Mucosa of descending colon (tissue), 3 donors: ENCODE data around the gene ADI1. TPM values are rescaled to one million over a fixed set of nuclear protein-coding genes. Genes with fewer than 3 reads are reported as not detected.
A peak's percentile ranks its signal among the peaks of the same experiment; 100 is the strongest.

Experiments used
- ATAC-seq: fragments of 200-7000 bp; cut with Tn5 transposase; one replicate; pipeline ENCODE4 v1.9.1; 2020; ENCODE audit warnings: mild to moderate bottlenecking, moderate library complexity
- DNase-seq, 3 donors: peaks; one replicate each; pipeline ENCODE4 v3.0.0-alpha.2; 2020
- H3K36me3 ChIP-seq: fragments of 200-600 bp; one replicate; pipeline ENCODE4 v1.8.0; 2021; ENCODE audit warnings: low read depth, mild to moderate bottlenecking
- H3K4me1 ChIP-seq: fragments of 200-600 bp; one replicate; pipeline ENCODE4 v1.8.0; 2021; ENCODE audit warnings: low read depth, mild to moderate bottlenecking
- H3K4me3 ChIP-seq: fragments of 200-600 bp; one replicate; pipeline ENCODE4 v1.8.0; 2021; ENCODE audit warnings: mild to moderate bottlenecking
- H3K9me3 ChIP-seq: fragments of 200-600 bp; one replicate; pipeline ENCODE4 v1.8.0; 2021; ENCODE audit warnings: mild to moderate bottlenecking
- CTCF ChIP-seq: fragments of 200-600 bp; IDR thresholded peaks from one replicate; pipeline ENCODE4 v1.8.0; 2022; ENCODE audit warnings: antibody characterized with exemption, mild to moderate bottlenecking
- intact Hi-C, 2 donors: fragments of 100-400 bp; cut with DNase I in 1 of 2; cut with micrococcal nuclease in 1 of 2; formaldehyde crosslinking; loops; one replicate each; pipeline versions ENCODE4 v1.11.0 to v1.11.1; 2022; cut with DNase I, micrococcal nuclease
- total RNA-seq, 3 donors: library from RNA; stranded (reverse); fragmentation: NEBNext Ultra II Directional in 2 of 3; extraction: Animal tissue kit (Norgen Biotek cat#: 25700) in 2 of 3; gene quantifications; one replicate each; pipeline versions ENCODE4 v1.2.1 to v1.2.4, GENCODE V29; 2021 to 2023
- donor health status: DM: no; HTN: no; CAD: no; lungs with moderate emphysema.
- donor health status: DM: no; HTN: no; CAD: no.
- donor health status: DM: no; HTN: yes; CAD: no.

ADI1 gene
- total RNA-seq, 3 donors from 2014 or later = 59.3 to 91.5 (median 70.4) TPM

DNA sequence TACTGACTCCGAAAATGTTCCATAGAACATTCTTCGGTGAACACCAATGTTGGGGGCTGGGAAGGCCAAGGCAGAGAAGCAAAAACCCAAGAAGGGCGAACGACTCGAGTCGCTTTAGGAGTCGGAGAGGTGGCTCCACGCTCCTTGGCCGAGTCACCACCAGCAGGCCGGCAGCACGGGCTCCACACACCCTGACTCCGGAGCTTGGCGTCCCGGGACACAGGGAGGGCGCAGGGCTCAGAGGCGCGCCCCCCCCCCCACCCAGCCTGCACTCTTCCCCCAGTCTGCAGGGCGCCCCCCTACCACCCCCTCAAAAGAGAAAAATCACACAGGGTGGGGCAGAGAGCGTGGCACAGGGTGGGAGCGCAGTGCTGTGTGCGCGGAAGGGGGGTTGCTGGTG lies 7.5 kb upstream of the ADI1 start:
- no peak for ATAC-seq

GRCh38 chr2:3523551-3524041 lies 4.3 kb upstream of the ADI1 start:
- H3K4me3 ChIP-seq = no peak overlapping the region
- intact Hi-C loops = no loop called here
- DNase-seq (no peak), ATAC-seq (no peak)
- no peak for TF ChIP-seq CTCF
- no peaks in the 10 kb centered on the region for H3K9me3 ChIP-seq
- H3K4me1 ChIP-seq = peaks cover 6% of the 10 kb centered on the region
- no peaks in the 10 kb centered on the region for H3K36me3 ChIP-seq

More for the DNA sequence above, 7.5 kb upstream of the ADI1 start:
- intact Hi-C loops = no loop called here
- Histone ChIP-seq H3K4me3 (no peak overlapping the region), H3K9me3 (no peaks in the 10 kb centered on the region), H3K36me3 (no peaks in the 10 kb centered on the region), H3K4me1 (no peaks in the 10 kb centered on the region)
- no peak for TF ChIP-seq CTCF
- DNase-seq = no peak

GRCh38 chr2:3522961-3523421 lies 3.7 kb upstream of the ADI1 start:
- peaks cover 10% of the 10 kb centered on the region for H3K4me1 ChIP-seq
- no peak overlapping the region for H3K4me3 ChIP-seq
- no peak for DNase-seq
- ATAC-seq = no peak
- H3K36me3 ChIP-seq = no peaks in the 10 kb centered on the region
- intact Hi-C loops = no loop called here
- TF ChIP-seq CTCF = no peak
- no peaks in the 10 kb centered on the region for H3K9me3 ChIP-seq

DNA sequence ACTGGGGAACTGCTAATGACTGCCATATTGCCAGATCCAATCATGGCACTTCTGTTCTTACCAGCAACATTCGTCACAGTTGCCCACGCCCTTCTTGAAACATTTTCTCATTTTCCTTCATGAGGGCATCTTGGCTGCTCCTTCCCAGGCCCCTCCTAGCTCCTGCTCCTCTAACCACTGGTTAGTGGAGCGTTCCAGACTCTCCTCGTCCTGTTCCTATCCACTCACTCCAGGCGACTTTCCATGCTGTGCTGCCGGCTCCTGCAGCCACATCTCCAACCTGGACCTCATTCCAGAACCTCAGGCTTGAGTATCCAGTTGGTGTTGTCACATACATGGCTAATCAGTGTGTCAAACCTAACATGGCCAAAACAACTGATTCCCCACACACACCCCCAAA lies 1.3 kb upstream of the ADI1 start:
- Histone ChIP-seq H3K4me1 (peaks cover 13% of the 10 kb centered on the region), H3K4me3 (no peak overlapping the region), H3K36me3 (no peaks in the 10 kb centered on the region), H3K9me3 (no peaks in the 10 kb centered on the region)
- DNase-seq (no peak), ATAC-seq (no peak)
- intact Hi-C loops = no loop called here
- TF ChIP-seq CTCF = no peak

DNA sequence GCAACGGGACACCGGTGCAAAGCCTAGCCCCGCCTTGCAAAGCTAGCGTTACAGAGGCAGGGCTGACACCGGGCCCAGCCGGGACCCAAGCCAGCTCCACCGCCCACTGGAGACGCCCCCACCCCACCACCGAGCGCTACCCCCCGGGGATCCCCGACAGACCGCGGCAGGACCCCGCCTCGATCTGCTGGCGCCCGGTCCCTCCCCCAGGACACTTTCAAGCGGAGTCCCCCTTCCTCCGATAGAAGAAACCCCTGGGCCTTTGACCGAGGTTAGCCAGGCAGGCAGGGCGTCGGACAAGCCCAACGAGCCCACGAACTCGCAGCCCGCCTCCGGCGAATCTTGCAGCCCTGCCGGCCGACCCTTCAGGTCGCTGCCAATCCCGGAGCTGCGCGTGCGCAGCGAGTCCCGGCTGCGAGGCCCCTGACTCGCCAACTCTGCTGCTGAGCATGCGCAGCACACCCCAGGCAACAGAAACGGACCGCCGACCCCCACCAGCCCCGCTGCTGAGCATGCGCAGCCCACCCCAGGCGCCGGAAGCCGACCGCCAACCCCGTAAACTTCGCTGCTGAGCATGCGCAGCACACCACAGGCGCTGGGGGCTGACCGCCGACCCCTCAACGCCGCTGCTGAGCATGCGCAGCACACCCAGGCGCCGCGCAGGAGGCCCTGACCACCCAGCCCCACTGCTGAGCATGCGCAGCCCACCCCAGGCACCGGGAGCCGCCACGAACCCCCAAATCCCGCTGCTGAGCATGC lies 656 bp downstream of the ADI1 start:
- Histone ChIP-seq H3K4me1 (peaks cover 13% of the 10 kb centered on the region), H3K4me3 (peak overlapping the region; percentile 76), H3K9me3 (peaks cover 4% of the 10 kb centered on the region), H3K36me3 (no peaks in the 10 kb centered on the region)
- intact Hi-C loops = no loop called here
- DNase-seq (peak; percentile 92 to 99 (median 98)), ATAC-seq (peak; percentile 90)
- TF ChIP-seq CTCF = no peak
